Epidermal melanocyte (primary cell): ENCODE data around the gene FABP1.

ENCODE experiments used
- DNase-seq: peaks from one replicate; pipeline ENCODE4 v3.0.0; 2011; ENCODE audit warnings: low spot score; ENCODE audit not compliant: insufficient read length

FABP1 gene

GRCh38 chr2:88115825-88116518 is 11.9 kb downstream of the FABP1 start:
- no peak for DNase-seq

- no peak for DNase-seq
Observed at GRCh38 chr2:88114889-88115288, 13.0 kb downstream of the FABP1 start.

- DNase-seq = no peak
Observed at GRCh38 chr2:88113069-88113468, 14.8 kb downstream of the FABP1 start.

- DNase-seq = no peak
Observed at GRCh38 chr2:88110830-88111229, 17.0 kb downstream of the FABP1 start.

GRCh38 chr2:88108796-88109195 is 19.1 kb downstream of the FABP1 start:
- DNase-seq = no peak

- no peak for DNase-seq
Observed at GRCh38 chr2:88100489-88100858, 27.4 kb downstream of the FABP1 start.

GRCh38 chr2:88099798-88100488 is 27.9 kb downstream of the FABP1 start:
- no peak for DNase-seq

- DNase-seq = no peak
Observed at GRCh38 chr2:88098558-88098900, 29.3 kb downstream of the FABP1 start.

- DNase-seq = no peak
Observed at GRCh38 chr2:88097891-88098557, 29.8 kb downstream of the FABP1 start.

GRCh38 chr2:88097192-88097591 is 30.7 kb downstream of the FABP1 start:
- no peak for DNase-seq

GRCh38 chr2:88096708-88097107 is 31.2 kb downstream of the FABP1 start:
- no peak for DNase-seq

GRCh38 chr2:88095022-88095421 is 32.8 kb downstream of the FABP1 start:
- no peak for DNase-seq

- DNase-seq = no peak
Observed at GRCh38 chr2:88092773-88093172, 35.1 kb downstream of the FABP1 start.

- DNase-seq = no peak
Observed at GRCh38 chr2:88091943-88092342, 35.9 kb downstream of the FABP1 start.

- DNase-seq = no peak
Observed at GRCh38 chr2:88090446-88091283, 37.2 kb downstream of the FABP1 start.

GRCh38 chr2:88088999-88089398 is 38.9 kb downstream of the FABP1 start:
- DNase-seq = no peak

GRCh38 chr2:88087763-88088162 is 40.1 kb downstream of the FABP1 start:
- DNase-seq = no peak

- DNase-seq = no peak
Observed at GRCh38 chr2:88087073-88087472, 40.8 kb downstream of the FABP1 start.

- DNase-seq = no peak
Observed at GRCh38 chr2:88086401-88086800, 41.5 kb downstream of the FABP1 start.

GRCh38 chr2:88085602-88086001 is 42.3 kb downstream of the FABP1 start:
- DNase-seq = no peak

- no peak for DNase-seq
Observed at GRCh38 chr2:88085099-88085498, 42.8 kb downstream of the FABP1 start.

- peak; percentile 69 for DNase-seq
Observed at GRCh38 chr2:88082781-88083180, 45.1 kb downstream of the FABP1 start.
